HepG2 (cell line): ENCODE data around the gene LHPP. TPM values are rescaled to one million over a fixed set of nuclear protein-coding genes. Genes with fewer than 3 reads are reported as not detected.

Experiments
- FOXC1 ChIP-seq: sonication (generic); formaldehyde crosslinking; IDR thresholded peaks from 2 replicates; pipeline ENCODE4 v1.8.0; 2022; ENCODE audit warnings: mild to moderate bottlenecking, missing genetic modification reagents, borderline replicate concordance
- FOXK2 ChIP-seq: fragments of 450-650 bp; IDR thresholded peaks from 2 replicates; pipeline ENCODE4 v1.6.1; 2016
- HNRNPUL1 ChIP-seq: fragments of 200-400 bp; formaldehyde crosslinking; IDR thresholded peaks from 2 replicates; pipeline ENCODE4 v1.6.1; 2017; ENCODE audit warnings: low read depth, mild to moderate bottlenecking, low read length, moderate library complexity
- JUN ChIP-seq: sonication (generic); formaldehyde crosslinking; IDR thresholded peaks from 2 replicates; pipeline ENCODE4 v1.4.0; 2020; ENCODE audit warnings: mild to moderate bottlenecking, missing genetic modification reagents
- KMT2A ChIP-seq: sonication (generic); formaldehyde crosslinking; IDR thresholded peaks from 2 replicates; pipeline ENCODE4 v1.4.0; 2020; ENCODE audit warnings: missing genetic modification reagents
- KMT2B ChIP-seq: IDR thresholded peaks from 2 replicates; pipeline ENCODE4 v1.6.1; 2016; ENCODE audit warnings: missing genetic modification reagents, missing compliant biosample characterization
- SALL1 ChIP-seq: sonication (generic); formaldehyde crosslinking; IDR thresholded peaks from 2 replicates; pipeline ENCODE4 v1.8.0; 2022; ENCODE audit warnings: mild to moderate bottlenecking, missing genetic modification reagents
- SAP130 ChIP-seq: IDR thresholded peaks from 2 replicates; pipeline ENCODE4 v1.6.1; 2016; ENCODE audit warnings: low read depth
- SKI ChIP-seq: fragments of 450-650 bp; IDR thresholded peaks from one replicate; pipeline ENCODE4 v1.6.1; 2018; ENCODE audit warnings: mild to moderate bottlenecking; ENCODE audit not compliant: partially characterized antibody
- ZFP37 ChIP-seq: sonication (generic); formaldehyde crosslinking; IDR thresholded peaks from 2 replicates; pipeline ENCODE4 v1.4.0; 2020; ENCODE audit warnings: missing genetic modification reagents, borderline replicate concordance
- ZNF777 ChIP-seq: sonication (generic); formaldehyde crosslinking; IDR thresholded peaks from 2 replicates; pipeline ENCODE4 v1.4.0; 2020; ENCODE audit warnings: missing genetic modification reagents
- polyA plus RNA-seq, 8 experiments: library from polyadenylated mRNA; depleted of rRNA in 3 of 8; stranded (reverse) in 7 of 8; unstranded in 1 of 8; fragments of >200 nt; fragmentation: Illumina TruSeq in 4 of 8; extraction: Trizol in 4 of 8; gene quantifications; 2 replicates each; pipeline versions ENCODE4 v1.2.1 to v1.2.3, GENCODE V29; 2011 to 2016; ENCODE audit warnings: low read depth in 4 of 8, missing spikeins in 1 of 8, mixed read lengths in 1 of 8; ENCODE audit not compliant: insufficient read depth in 1 of 8
- total RNA-seq, 5 experiments: library from RNA; depleted of rRNA; stranded (reverse); fragments of >200 nt; fragmentation: Illumina TruSeq; extraction: Trizol; gene quantifications; 2 replicates each; pipeline ENCODE4 v1.2.3, GENCODE V29; 2016; ENCODE audit warnings: low read depth in 1 of 5
- TF ChIP-seq, protein P1 (sequence below): IDR thresholded peaks from 2 replicates; pipeline ENCODE4 v1.6.1; 2016; ENCODE audit warnings: mild to moderate bottlenecking
- TF ChIP-seq, protein P2 (sequence below): sonication (generic); formaldehyde crosslinking; IDR thresholded peaks from 2 replicates; pipeline ENCODE4 v1.8.1; 2023; ENCODE audit warnings: missing genetic modification reagents, mild to moderate bottlenecking, borderline replicate concordance
- TF ChIP-seq, protein P3 (sequence below): sonication (generic); formaldehyde crosslinking; IDR thresholded peaks from 2 replicates; pipeline ENCODE4 v1.4.0; 2020; ENCODE audit warnings: missing genetic modification reagents
- TF ChIP-seq, protein P4 (sequence below): sonication (generic); formaldehyde crosslinking; IDR thresholded peaks from 2 replicates; pipeline ENCODE4 v1.4.0; 2020; ENCODE audit warnings: missing genetic modification reagents
- TF ChIP-seq, protein P5 (sequence below): sonication (generic); formaldehyde crosslinking; IDR thresholded peaks from 2 replicates; pipeline ENCODE4 v1.4.0; 2020; ENCODE audit warnings: low read depth, mild to moderate bottlenecking, missing genetic modification reagents

Gene LHPP
- total and polyA plus RNA-seq, 2 of the 13 experiments (the other 11 are each of a cell fraction or from before 2014, with no cell fraction given), result 5.2 to 13.1 TPM

DNA sequence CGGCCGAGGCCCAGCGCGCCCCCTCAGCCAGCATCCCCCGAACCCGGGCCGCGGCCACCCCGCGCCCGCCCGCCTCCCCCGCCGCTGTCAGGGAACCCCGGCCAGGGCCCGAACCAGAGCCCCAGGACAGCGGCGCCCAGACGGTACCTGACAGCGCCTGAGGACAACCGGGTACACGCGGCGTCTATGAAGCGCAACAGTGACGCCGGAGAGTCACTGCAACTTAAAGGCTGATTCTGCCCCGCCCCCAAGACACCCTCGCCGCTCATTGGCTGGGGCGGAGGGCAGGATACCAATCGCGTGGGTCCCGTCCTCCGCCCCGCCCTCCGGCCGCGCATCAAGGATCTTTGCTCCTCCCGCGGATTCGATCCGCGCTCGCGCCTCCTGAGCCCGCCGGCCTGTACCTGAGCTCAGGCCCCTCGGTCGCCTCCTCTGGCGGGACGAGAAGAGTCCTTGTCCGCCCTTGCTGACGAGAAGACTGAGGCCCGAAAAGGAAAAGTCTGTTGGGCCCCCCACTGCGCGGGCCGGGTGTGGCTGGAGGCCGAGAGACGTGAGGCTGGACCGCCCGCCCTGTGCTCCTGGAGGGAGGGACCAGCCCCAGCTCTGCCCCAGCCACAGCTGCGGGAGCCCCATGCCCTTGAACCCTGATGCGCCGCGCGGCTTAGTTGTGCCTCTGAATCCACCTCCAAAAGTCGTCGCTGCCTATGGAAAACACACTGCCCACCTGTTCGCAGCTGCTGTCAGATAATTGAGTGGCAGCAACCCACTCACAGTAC, 42.7 kb upstream of the LHPP start, which contains the start of gene OAT (continued):
- TF ChIP-seq, protein P1, sequence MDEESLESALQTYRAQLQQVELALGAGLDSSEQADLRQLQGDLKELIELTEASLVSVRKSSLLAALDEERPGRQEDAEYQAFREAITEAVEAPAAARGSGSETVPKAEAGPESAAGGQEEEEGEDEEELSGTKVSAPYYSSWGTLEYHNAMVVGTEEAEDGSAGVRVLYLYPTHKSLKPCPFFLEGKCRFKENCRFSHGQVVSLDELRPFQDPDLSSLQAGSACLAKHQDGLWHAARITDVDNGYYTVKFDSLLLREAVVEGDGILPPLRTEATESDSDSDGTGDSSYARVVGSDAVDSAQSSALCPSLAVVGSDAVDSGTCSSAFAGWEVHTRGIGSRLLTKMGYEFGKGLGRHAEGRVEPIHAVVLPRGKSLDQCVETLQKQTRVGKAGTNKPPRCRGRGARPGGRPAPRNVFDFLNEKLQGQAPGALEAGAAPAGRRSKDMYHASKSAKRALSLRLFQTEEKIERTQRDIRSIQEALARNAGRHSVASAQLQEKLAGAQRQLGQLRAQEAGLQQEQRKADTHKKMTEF (CRISPR knock-in tag), result peak; percentile 80
- TF ChIP-seq ZFP37 (CRISPR knock-in tag) (0 out of 2 replicates have a peak, but pooled peaks have one; percentile 73), ZNF777 (CRISPR knock-in tag) (peak; percentile 92), JUN (CRISPR knock-in tag) (0 out of 2 replicates have a peak, but pooled peaks have one; percentile 32), KMT2B (CRISPR knock-in tag) (peak; percentile 53; the same call in 1 of the 2 replicates), SKI (peak; percentile 54), SALL1 (CRISPR knock-in tag) (peak; percentile 75), SAP130 (CRISPR knock-in tag) (peak; percentile 74), HNRNPUL1 (no peak), FOXC1 (CRISPR knock-in tag) (peak; percentile 69; the same call in 1 of the 2 replicates), KMT2A (CRISPR knock-in tag) (peak; percentile 39; the same call in 1 of the 2 replicates), FOXK2 (peak; percentile 48; the same call in 1 of the 2 replicates)
- TF ChIP-seq, protein P2, sequence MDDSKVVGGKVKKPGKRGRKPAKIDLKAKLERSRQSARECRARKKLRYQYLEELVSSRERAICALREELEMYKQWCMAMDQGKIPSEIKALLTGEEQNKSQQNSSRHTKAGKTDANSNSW, result no peak
- TF ChIP-seq, protein P3, sequence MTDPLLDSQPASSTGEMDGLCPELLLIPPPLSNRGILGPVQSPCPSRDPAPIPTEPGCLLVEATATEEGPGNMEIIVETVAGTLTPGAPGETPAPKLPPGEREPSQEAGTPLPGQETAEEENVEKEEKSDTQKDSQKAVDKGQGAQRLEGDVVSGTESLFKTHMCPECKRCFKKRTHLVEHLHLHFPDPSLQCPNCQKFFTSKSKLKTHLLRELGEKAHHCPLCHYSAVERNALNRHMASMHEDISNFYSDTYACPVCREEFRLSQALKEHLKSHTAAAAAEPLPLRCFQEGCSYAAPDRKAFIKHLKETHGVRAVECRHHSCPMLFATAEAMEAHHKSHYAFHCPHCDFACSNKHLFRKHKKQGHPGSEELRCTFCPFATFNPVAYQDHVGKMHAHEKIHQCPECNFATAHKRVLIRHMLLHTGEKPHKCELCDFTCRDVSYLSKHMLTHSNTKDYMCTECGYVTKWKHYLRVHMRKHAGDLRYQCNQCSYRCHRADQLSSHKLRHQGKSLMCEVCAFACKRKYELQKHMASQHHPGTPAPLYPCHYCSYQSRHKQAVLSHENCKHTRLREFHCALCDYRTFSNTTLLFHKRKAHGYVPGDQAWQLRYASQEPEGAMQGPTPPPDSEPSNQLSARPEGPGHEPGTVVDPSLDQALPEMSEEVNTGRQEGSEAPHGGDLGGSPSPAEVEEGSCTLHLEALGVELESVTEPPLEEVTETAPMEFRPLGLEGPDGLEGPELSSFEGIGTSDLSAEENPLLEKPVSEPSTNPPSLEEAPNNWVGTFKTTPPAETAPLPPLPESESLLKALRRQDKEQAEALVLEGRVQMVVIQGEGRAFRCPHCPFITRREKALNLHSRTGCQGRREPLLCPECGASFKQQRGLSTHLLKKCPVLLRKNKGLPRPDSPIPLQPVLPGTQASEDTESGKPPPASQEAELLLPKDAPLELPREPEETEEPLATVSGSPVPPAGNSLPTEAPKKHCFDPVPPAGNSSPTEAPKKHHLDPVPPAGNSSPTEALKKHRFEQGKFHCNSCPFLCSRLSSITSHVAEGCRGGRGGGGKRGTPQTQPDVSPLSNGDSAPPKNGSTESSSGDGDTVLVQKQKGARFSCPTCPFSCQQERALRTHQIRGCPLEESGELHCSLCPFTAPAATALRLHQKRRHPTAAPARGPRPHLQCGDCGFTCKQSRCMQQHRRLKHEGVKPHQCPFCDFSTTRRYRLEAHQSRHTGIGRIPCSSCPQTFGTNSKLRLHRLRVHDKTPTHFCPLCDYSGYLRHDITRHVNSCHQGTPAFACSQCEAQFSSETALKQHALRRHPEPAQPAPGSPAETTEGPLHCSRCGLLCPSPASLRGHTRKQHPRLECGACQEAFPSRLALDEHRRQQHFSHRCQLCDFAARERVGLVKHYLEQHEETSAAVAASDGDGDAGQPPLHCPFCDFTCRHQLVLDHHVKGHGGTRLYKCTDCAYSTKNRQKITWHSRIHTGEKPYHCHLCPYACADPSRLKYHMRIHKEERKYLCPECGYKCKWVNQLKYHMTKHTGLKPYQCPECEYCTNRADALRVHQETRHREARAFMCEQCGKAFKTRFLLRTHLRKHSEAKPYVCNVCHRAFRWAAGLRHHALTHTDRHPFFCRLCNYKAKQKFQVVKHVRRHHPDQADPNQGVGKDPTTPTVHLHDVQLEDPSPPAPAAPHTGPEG (CRISPR knock-in tag), result 0 out of 2 replicates have a peak, but pooled peaks have one; percentile 18
- TF ChIP-seq, protein P4, sequence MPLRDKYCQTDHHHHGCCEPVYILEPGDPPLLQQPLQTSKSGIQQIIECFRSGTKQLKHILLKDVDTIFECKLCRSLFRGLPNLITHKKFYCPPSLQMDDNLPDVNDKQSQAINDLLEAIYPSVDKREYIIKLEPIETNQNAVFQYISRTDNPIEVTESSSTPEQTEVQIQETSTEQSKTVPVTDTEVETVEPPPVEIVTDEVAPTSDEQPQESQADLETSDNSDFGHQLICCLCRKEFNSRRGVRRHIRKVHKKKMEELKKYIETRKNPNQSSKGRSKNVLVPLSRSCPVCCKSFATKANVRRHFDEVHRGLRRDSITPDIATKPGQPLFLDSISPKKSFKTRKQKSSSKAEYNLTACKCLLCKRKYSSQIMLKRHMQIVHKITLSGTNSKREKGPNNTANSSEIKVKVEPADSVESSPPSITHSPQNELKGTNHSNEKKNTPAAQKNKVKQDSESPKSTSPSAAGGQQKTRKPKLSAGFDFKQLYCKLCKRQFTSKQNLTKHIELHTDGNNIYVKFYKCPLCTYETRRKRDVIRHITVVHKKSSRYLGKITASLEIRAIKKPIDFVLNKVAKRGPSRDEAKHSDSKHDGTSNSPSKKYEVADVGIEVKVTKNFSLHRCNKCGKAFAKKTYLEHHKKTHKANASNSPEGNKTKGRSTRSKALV (CRISPR knock-in tag), result peak; percentile 64; the same call in 1 of the 2 replicates
- TF ChIP-seq, protein P5, sequence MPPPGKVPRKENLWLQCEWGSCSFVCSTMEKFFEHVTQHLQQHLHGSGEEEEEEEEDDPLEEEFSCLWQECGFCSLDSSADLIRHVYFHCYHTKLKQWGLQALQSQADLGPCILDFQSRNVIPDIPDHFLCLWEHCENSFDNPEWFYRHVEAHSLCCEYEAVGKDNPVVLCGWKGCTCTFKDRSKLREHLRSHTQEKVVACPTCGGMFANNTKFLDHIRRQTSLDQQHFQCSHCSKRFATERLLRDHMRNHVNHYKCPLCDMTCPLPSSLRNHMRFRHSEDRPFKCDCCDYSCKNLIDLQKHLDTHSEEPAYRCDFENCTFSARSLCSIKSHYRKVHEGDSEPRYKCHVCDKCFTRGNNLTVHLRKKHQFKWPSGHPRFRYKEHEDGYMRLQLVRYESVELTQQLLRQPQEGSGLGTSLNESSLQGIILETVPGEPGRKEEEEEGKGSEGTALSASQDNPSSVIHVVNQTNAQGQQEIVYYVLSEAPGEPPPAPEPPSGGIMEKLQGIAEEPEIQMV (CRISPR knock-in tag), result 0 out of 2 replicates have a peak, but pooled peaks have one; percentile 34
